ENCODE measurements around the gene SDSL.

- TF ChIP-seq CTCF (IDR thresholded peaks at IDR 0.05): no peak
- no peak for TF ChIP-seq POLR2A (IDR thresholded peaks at IDR 0.05)
Observed at GRCh38 chr12:113457710-113458109, 35.5 kb downstream of the SDSL start.
